Common myeloid progenitor, CD34-positive (primary cell): ENCODE measurements around the gene RHOXF2B.
"Not testable (repeated sequence)": the region's sequence is repeated elsewhere in the genome, so short reads cannot be mapped to it uniquely, and the experiment has no call there.

Experiments
- CTCF ChIA-PET: fragments of 350-600 bp; sonication (Branson Sonifier 250); formaldehyde crosslinking; loops from one replicate; lab custom pipeline; 2021; ENCODE audit warnings: antibody characterized with exemption; lab: Charles Lee
- POLR2A ChIA-PET: fragments of 350-600 bp; sonication (Branson Sonifier 250); formaldehyde crosslinking; loops from one replicate; lab custom pipeline; 2021; ENCODE audit warnings: antibody characterized with exemption; lab: Charles Lee
- DNase-seq, 3 donors: peaks; one replicate each; pipeline versions ENCODE4 v3.0.0 to v3.0.0-alpha.2; 2013
- H3K27ac ChIP-seq, 2 experiments: 1 replicate in 1 of 2; 2 replicates in 1 of 2; pipeline ENCODE4 v1.7.0; 2013; ENCODE audit warnings: inconsistent platforms in 2 of 2, low read length in 2 of 2, mild to moderate bottlenecking in 2 of 2, low read depth in 1 of 2, moderate library complexity in 1 of 2; ENCODE audit not compliant: severe bottlenecking in 2 of 2, insufficient read depth in 1 of 2, poor library complexity in 1 of 2
- H3K27me3 ChIP-seq, 5 experiments: replicated peaks in 2 of 5; 1 replicate in 3 of 5; 2 replicates in 2 of 5; pipeline versions ENCODE4 v1.6.1 to v1.7.0; 2013; ENCODE audit warnings: low read length in 4 of 5, mild to moderate bottlenecking in 2 of 5, moderate library complexity in 2 of 5, inconsistent platforms in 1 of 5; ENCODE audit not compliant: insufficient read depth in 5 of 5, control insufficient read depth in 4 of 5
- H3K36me3 ChIP-seq, 4 experiments: 1 replicate in 2 of 4; 2 replicates in 2 of 4; pipeline versions ENCODE4 v1.6.1 to v1.7.0; 2013; ENCODE audit warnings: low read length in 3 of 4, control low read depth in 1 of 4, mild to moderate bottlenecking in 1 of 4; ENCODE audit not compliant: control insufficient read depth in 4 of 4, insufficient read depth in 4 of 4
- H3K4me1 ChIP-seq, 4 experiments: 1 replicate in 3 of 4; 2 replicates in 1 of 4; pipeline versions ENCODE4 v1.6.1 to v1.7.1; 2013; ENCODE audit warnings: low read length in 3 of 4, mild to moderate bottlenecking in 3 of 4, control low read depth in 1 of 4, inconsistent platforms in 1 of 4, moderate library complexity in 1 of 4; ENCODE audit not compliant: control insufficient read depth in 4 of 4, insufficient read depth in 4 of 4; ENCODE audit errors: control extremely low read depth in 1 of 4
- H3K4me3 ChIP-seq, 7 experiments: 1 replicate in 4 of 7; 2 replicates in 3 of 7; pipeline versions ENCODE4 v1.5.1 to v1.7.0; 2013; ENCODE audit warnings: mild to moderate bottlenecking in 7 of 7, low read length in 6 of 7, moderate library complexity in 6 of 7, inconsistent platforms in 2 of 7, low read depth in 2 of 7, control low read depth in 1 of 7; ENCODE audit not compliant: insufficient read depth in 4 of 7, control insufficient read depth in 1 of 7; ENCODE audit errors: extremely low read depth in 1 of 7
- H3K9me3 ChIP-seq, 5 experiments: 1 replicate in 4 of 5; 2 replicates in 1 of 5; pipeline versions ENCODE4 v1.6.1 to v1.7.1; 2013; ENCODE audit warnings: low read length in 4 of 5, mild to moderate bottlenecking in 2 of 5, inconsistent platforms in 1 of 5, low read depth in 1 of 5, moderate library complexity in 1 of 5; ENCODE audit not compliant: control insufficient read depth in 4 of 5, insufficient read depth in 2 of 5; ENCODE audit errors: control extremely low read depth in 1 of 5
- WGBS: methylation state at CpG from one replicate; pipeline ENCODE4 v1.1.5; 2013; ENCODE audit not compliant: insufficient coverage; 5-methylcytosine and 5-hydroxymethylcytosine counted together

The RHOXF2B gene

DNA sequence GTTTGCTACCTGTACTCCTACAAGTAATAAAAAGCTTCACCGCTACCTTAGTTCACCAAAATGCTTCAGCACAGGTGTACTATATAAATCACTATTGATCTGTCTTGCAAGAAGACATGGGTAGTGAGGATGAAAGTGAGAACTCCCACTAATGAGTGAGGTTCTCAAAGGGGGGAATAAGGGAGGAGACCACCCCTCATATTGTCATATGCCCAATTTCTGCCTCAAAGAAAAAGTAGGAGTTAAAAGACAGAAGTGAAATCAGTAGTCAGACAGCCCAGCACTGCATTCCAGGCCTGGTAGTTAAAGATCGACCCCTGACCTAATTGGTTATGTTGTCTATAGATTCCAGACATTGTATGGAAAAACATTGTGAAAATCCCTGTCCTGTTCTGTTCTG, 23.6 kb upstream of the RHOXF2B start:
- CTCF ChIA-PET, H3K36me3 ChIP-seq, H3K4me3 ChIP-seq, H3K27me3 ChIP-seq, POLR2A ChIA-PET, H3K4me1 ChIP-seq, H3K27ac ChIP-seq: not testable (repeated sequence)
- 78% methylated on average over 1 of the region's 2 CpGs for WGBS
- DNase-seq = peak in 1 of 3 donors; percentile 16
- peaks cover 4 to 38% (median 6%) of the 10 kb centered on the region in 5 experiments for H3K9me3 ChIP-seq

DNA sequence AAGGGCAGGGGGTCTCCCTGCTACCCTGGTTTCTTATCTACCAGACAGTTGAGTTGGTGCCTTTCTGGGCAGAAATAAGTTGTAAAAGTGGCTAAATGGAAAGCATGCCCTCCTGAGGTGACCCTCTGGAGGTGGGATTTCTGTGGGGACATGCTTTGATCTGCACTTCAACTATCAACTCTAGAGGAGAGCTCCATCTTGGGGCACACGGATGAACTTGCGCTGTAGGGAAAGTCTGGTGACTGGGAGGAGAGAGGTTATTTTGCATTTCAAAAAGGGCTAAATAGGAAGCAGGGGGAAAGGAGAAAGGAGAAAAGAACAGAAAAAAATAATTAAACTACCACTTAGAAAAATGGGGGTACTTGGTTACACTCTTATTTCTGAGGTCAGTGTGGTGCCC, 12.7 kb upstream of the RHOXF2B start:
- Histone ChIP-seq H3K36me3 (no peaks in the 10 kb centered on the region), H3K9me3 (no peaks in the 10 kb centered on the region), H3K27me3 (no peaks in the 10 kb centered on the region), H3K4me1 (no peaks in the 10 kb centered on the region), H3K4me3 (no peak overlapping the region), H3K27ac (no peak overlapping the region)
- no CpG with 5 or more reads among the region's 2 CpGs for WGBS
- POLR2A ChIA-PET = no interaction called here
- no peak for DNase-seq
- CTCF ChIA-PET = interaction anchor here (0.6 kb wide), 1 partner anchor 222 kb away, joined by 3 read pairs; no protein-coding TSS in a partner anchor

DNA sequence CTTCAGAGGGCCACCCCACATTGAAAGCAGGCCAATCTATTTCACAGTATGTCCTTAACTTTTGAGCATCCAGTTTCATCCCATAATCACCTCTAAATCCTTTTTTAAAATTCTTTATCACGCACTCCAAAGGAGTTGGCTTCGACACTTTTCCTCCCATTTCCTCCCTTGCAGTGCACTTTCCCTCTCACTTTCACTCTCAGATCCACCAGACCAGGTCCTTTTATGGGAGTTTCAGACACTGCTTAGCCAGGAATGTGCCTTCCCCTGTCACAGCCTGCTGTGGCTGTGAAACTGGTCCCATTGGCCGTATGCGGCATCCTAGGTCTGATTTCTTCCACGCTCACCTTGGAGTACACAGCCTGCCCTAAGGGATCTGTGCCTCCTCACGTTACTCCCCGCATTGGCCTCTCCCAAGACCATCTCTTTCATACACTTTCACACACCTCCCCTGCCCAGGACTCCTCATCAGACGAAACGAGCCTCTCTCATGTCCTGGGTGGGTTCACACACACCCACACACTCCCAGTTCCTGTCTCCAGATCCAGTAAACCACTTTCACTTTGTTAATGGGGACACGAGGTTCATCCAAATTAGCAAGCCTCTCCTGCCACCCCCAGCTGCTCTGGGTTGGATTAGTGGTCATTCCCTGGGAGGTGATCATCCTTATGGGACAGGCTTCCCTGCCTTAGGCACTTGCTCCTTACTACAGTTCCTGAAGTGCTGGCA, 10.0 kb upstream of the RHOXF2B start:
- POLR2A ChIA-PET = no interaction called here
- H3K4me3 ChIP-seq = no peak overlapping the region
- H3K4me1 ChIP-seq = no peaks in the 10 kb centered on the region
- CTCF ChIA-PET = interaction anchor here (0.8 kb wide), 1 partner anchor 24 kb away, joined by 3 read pairs; no protein-coding TSS in a partner anchor
- H3K27me3 ChIP-seq = no peaks in the 10 kb centered on the region
- H3K36me3 ChIP-seq = no peaks in the 10 kb centered on the region
- no peak overlapping the region for H3K27ac ChIP-seq
- H3K9me3 ChIP-seq = no peaks in the 10 kb centered on the region
- DNase-seq = no peak
- 88% methylated on average over 10 of the region's 10 CpGs for WGBS

DNA sequence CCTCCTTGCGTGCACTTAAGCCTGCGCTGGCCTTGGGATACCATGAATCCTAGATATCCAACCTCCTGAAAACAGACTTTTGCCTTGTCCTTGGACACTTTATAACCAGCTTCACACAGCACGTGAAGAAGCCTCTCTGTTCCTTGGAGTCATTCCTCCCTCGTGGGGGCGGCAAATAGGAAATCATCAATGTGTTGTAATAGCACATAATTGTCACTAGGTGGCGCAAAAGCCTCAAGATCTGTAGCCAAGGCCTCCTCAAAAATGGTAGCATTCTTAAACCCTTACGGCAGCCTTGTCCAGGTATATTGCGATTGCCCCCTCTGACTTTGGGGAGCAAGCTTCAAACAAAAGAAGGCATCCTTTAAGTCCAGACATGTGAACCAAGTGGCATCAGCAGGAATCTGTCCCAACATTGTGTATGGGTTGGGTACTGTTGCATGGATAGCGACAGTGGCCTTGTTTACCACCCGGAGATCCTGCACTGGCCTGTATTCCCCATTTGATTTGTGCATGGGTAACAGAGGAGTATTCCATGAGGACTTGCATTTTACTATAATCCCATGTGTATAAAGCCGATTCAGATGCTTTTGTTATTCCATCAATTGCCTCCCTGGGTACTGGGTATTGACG, 8.2 kb upstream of the RHOXF2B start:
- H3K9me3 ChIP-seq, H3K4me3 ChIP-seq, POLR2A ChIA-PET, CTCF ChIA-PET, H3K27me3 ChIP-seq, H3K4me1 ChIP-seq, DNase-seq, H3K36me3 ChIP-seq, H3K27ac ChIP-seq: not testable (repeated sequence)
- WGBS = no CpG with 5 or more reads among the region's 12 CpGs

DNA sequence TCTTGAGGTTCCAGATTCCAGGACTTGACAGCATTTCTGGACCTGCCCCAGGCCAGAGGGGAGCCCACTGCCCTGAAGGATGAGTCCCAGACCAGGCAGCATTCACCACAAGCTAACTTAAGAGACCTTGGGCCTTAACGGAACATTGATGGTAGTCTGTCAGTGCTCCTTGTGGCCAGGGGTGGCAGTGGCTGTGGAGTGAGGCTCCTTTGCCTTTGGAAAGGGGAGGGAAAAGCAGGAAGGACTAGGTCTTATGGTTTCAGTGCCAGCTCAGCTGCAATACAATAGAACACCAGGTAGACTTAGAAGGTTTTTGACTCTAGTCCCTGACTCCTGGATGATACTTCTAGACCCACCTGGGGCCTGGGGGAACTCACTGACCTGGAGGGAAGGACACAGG, 11.3 kb downstream of the RHOXF2B start:
- WGBS = no CpG with 5 or more reads among the region's 1 CpG
- CTCF ChIA-PET, H3K4me1 ChIP-seq: not testable (repeated sequence)

DNA sequence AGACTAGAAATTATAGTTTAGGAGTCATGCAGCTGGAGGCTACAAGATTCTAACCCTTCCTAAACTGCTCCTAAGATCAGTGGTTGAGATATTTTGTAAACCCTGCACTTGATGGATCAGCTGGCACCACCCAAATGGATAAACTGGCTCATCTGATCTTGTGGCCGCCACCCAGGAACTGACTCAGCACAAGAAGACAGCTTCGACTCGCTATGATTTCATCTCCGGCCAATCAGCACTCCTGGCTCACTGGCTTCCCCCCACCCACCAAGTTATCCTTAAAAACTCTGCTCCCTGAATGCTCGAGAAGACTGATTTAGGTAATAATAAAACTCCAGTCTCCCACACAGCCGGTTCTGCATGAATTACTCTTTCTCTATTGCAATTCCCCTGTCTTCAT, 34.8 kb downstream of the RHOXF2B start:
- H3K9me3 ChIP-seq, H3K4me1 ChIP-seq, H3K27me3 ChIP-seq, DNase-seq, H3K27ac ChIP-seq, CTCF ChIA-PET, H3K4me3 ChIP-seq, POLR2A ChIA-PET, H3K36me3 ChIP-seq: not testable (repeated sequence)
- WGBS = no CpG with 5 or more reads among the region's 6 CpGs

More for the DNA sequence above, 11.3 kb downstream of the RHOXF2B start:
- H3K9me3 ChIP-seq, DNase-seq, H3K27ac ChIP-seq, H3K4me3 ChIP-seq, H3K36me3 ChIP-seq, H3K27me3 ChIP-seq, POLR2A ChIA-PET: not testable (repeated sequence)

DNA sequence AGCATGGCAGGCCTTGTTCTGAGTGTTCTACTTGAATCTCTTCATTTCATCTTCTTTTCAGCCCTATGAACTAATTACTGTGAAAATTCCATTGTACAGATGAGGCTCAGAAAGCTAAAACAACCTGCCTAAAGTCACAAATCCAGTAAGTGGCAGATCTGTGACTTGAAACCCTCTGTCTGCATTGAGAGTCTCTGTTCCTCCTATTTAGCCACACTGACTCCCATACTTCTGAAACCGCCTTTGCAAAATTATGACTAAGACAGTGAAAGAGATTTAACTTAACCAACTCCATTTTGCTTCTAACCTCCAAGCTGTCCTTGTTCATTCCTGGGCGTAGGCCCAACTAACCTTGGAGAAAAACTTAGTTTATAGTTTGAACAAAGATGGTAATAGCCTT, 35.2 kb downstream of the RHOXF2B start:
- H3K4me3 ChIP-seq, H3K4me1 ChIP-seq, H3K27ac ChIP-seq, POLR2A ChIA-PET, H3K36me3 ChIP-seq, H3K27me3 ChIP-seq, CTCF ChIA-PET, H3K9me3 ChIP-seq, DNase-seq: not testable (repeated sequence)
- no CpG with 5 or more reads among the region's 2 CpGs for WGBS
